H9 (cell line): Measurements from ENCODE around the gene SYK. TPM values are rescaled to one million over a fixed set of nuclear protein-coding genes. Genes with fewer than 3 reads are reported as not detected.

Experiments used
- DNase-seq: peaks from one replicate; pipeline ENCODE4 v3.0.0-alpha.2; 2017
- H2AFZ ChIP-seq: one replicate; pipeline ENCODE4 v1.6.1; 2013; ENCODE audit warnings: mild to moderate bottlenecking, low read length, control low read depth, moderate library complexity
- H2AK5ac ChIP-seq: 2 replicates; pipeline ENCODE4 v1.6.1; 2013; ENCODE audit warnings: low read length, control low read depth, mixed read lengths; ENCODE audit not compliant: insufficient read length
- H2BK120ac ChIP-seq: one replicate; pipeline ENCODE4 v1.6.1; 2013; ENCODE audit warnings: low read depth, mild to moderate bottlenecking, low read length, control low read depth, inconsistent platforms; ENCODE audit not compliant: poor library complexity, severe bottlenecking
- H2BK12ac ChIP-seq: 2 replicates; pipeline ENCODE4 v1.6.1; 2013; ENCODE audit warnings: low read length, control low read depth, mixed read lengths, low read depth; ENCODE audit not compliant: insufficient read length
- H2BK15ac ChIP-seq: 2 replicates; pipeline ENCODE4 v1.6.1; 2013; ENCODE audit warnings: low read depth, low read length, control low read depth
- H2BK20ac ChIP-seq: one replicate; pipeline ENCODE4 v1.6.1; 2013; ENCODE audit warnings: low read depth, mild to moderate bottlenecking, low read length, control low read depth, inconsistent platforms; ENCODE audit not compliant: poor library complexity, severe bottlenecking
- H2BK5ac ChIP-seq: 2 replicates; pipeline ENCODE4 v1.6.1; 2013; ENCODE audit warnings: low read length, control low read depth, mixed read lengths; ENCODE audit not compliant: insufficient read length
- H3K14ac ChIP-seq: 2 replicates; pipeline ENCODE4 v1.6.1; 2013; ENCODE audit warnings: low read length, control low read depth; ENCODE audit not compliant: insufficient read depth
- H3K18ac ChIP-seq: 2 replicates; pipeline ENCODE4 v1.6.1; 2013; ENCODE audit warnings: low read depth, mild to moderate bottlenecking, mixed read lengths, low read length, control low read depth; ENCODE audit not compliant: insufficient read length
- H3K23ac ChIP-seq: 2 replicates; pipeline ENCODE4 v1.6.1; 2013; ENCODE audit warnings: low read length, control low read depth, mixed read lengths, low read depth; ENCODE audit not compliant: insufficient read length
- H3K23me2 ChIP-seq: 2 replicates; pipeline ENCODE4 v1.6.1; 2013; ENCODE audit warnings: low read depth, mild to moderate bottlenecking, mixed read lengths, low read length, control low read depth; ENCODE audit not compliant: insufficient read length, poor library complexity, severe bottlenecking
- H3K27ac ChIP-seq: 2 replicates; pipeline ENCODE4 v1.5.1; 2013; ENCODE audit warnings: low read length, control low read depth, mixed read lengths, low read depth; ENCODE audit not compliant: insufficient read length
- H3K27me3 ChIP-seq: 2 replicates; pipeline ENCODE4 v1.6.1; 2013; ENCODE audit warnings: low read length, control low read depth, inconsistent platforms; ENCODE audit not compliant: insufficient read depth
- H3K4ac ChIP-seq: 2 replicates; pipeline ENCODE4 v1.6.1; 2013; ENCODE audit warnings: low read depth, mild to moderate bottlenecking, control low read depth, inconsistent platforms, low read length, moderate library complexity
- H3K4me1 ChIP-seq: 2 replicates; pipeline ENCODE4 v1.6.1; 2013; ENCODE audit warnings: low read length, control low read depth, inconsistent platforms; ENCODE audit not compliant: insufficient read depth
- H3K4me2 ChIP-seq: 2 replicates; pipeline ENCODE4 v1.6.1; 2013; ENCODE audit warnings: low read length, control low read depth, mixed read lengths; ENCODE audit not compliant: insufficient read length, insufficient read depth
- H3K56ac ChIP-seq: 2 replicates; pipeline ENCODE4 v1.6.1; 2013; ENCODE audit warnings: low read depth, mild to moderate bottlenecking, mixed read lengths, low read length, control low read depth; ENCODE audit not compliant: insufficient read length
- H3K79me1 ChIP-seq: 2 replicates; pipeline ENCODE4 v1.6.1; 2013; ENCODE audit warnings: low read depth, mild to moderate bottlenecking, moderate library complexity, low read length, control low read depth, inconsistent platforms; ENCODE audit not compliant: insufficient read depth, poor library complexity, severe bottlenecking
- H3K79me2 ChIP-seq: 2 replicates; pipeline ENCODE4 v1.6.1; 2013; ENCODE audit warnings: low read length, control low read depth, inconsistent platforms; ENCODE audit not compliant: insufficient read depth
- H3K9ac ChIP-seq: 2 replicates; pipeline ENCODE4 v1.6.1; 2013; ENCODE audit warnings: low read length, control low read depth, mixed read lengths; ENCODE audit not compliant: insufficient read length; ENCODE audit errors: extremely low read depth
- H3K9me3 ChIP-seq: one replicate; pipeline ENCODE4 v1.6.1; 2013; ENCODE audit warnings: low read depth, low read length, inconsistent platforms; ENCODE audit not compliant: control insufficient read depth
- H3T11ph ChIP-seq: one replicate; pipeline ENCODE4 v1.6.1; 2013; ENCODE audit warnings: mild to moderate bottlenecking, low read length, control low read depth, inconsistent platforms
- H4K20me1 ChIP-seq: one replicate; pipeline ENCODE4 v1.6.1; 2013; ENCODE audit not compliant: control insufficient read depth, insufficient read length, insufficient read depth
- H4K5ac ChIP-seq: 2 replicates; pipeline ENCODE4 v1.6.1; 2013; ENCODE audit warnings: low read depth, mild to moderate bottlenecking, mixed read lengths, low read length, control low read depth; ENCODE audit not compliant: insufficient read length
- H4K8ac ChIP-seq: replicated peaks from 2 replicates; pipeline ENCODE4 v1.6.1; 2013; ENCODE audit warnings: low read length, control low read depth, mixed read lengths, low read depth; ENCODE audit not compliant: insufficient read length
- H4K91ac ChIP-seq: 2 replicates; pipeline ENCODE4 v1.6.1; 2013; ENCODE audit warnings: low read depth, mild to moderate bottlenecking, moderate library complexity, mixed read lengths, low read length, control low read depth; ENCODE audit not compliant: insufficient read length
- H3K27ac Mint-ChIP-seq, 3 experiments: 2 replicates in 2 of 3; 3 replicates in 1 of 3; pipeline ENCODE4 v1.8.0; 2020 to 2021; ENCODE audit warnings: mixed read lengths in 3 of 3, mild to moderate bottlenecking in 1 of 3, moderate library complexity in 1 of 3
- H3K27me3 Mint-ChIP-seq: 2 replicates; pipeline ENCODE4 v1.8.0; 2021; ENCODE audit warnings: low read depth, mild to moderate bottlenecking, moderate library complexity, mixed read lengths
- H3K36me3 Mint-ChIP-seq, 3 experiments: 2 replicates in 2 of 3; 3 replicates in 1 of 3; pipeline ENCODE4 v1.8.0; 2020 to 2021; ENCODE audit warnings: low read depth in 3 of 3, mixed read lengths in 3 of 3; ENCODE audit not compliant: insufficient read depth in 1 of 3
- H3K4me1 Mint-ChIP-seq, 2 experiments: 2 replicates each; pipeline ENCODE4 v1.8.0; 2020; ENCODE audit warnings: mixed read lengths in 2 of 2
- H3K4me3 Mint-ChIP-seq, 2 experiments: 2 replicates in 1 of 2; 3 replicates in 1 of 2; pipeline ENCODE4 v1.8.0; 2020 to 2021; ENCODE audit warnings: mild to moderate bottlenecking in 2 of 2, mixed read lengths in 2 of 2, moderate library complexity in 1 of 2
- H3K9me3 Mint-ChIP-seq, 2 experiments: 2 replicates in 1 of 2; 3 replicates in 1 of 2; pipeline ENCODE4 v1.8.0; 2020; ENCODE audit warnings: mild to moderate bottlenecking in 2 of 2, mixed read lengths in 2 of 2, moderate library complexity in 1 of 2
- CTCF ChIP-seq: fragments of 200-600 bp; sonication (generic); conservative IDR thresholded peaks from 3 replicates; pipeline ENCODE4 v1.8.0; 2021; ENCODE audit warnings: antibody characterized with exemption, mild to moderate bottlenecking
- WGBS: extraction: QIAGEN DNeasy Blood & Tissue Kit; methylation state at CpG from one replicate; pipeline ENCODE4 v1.1.7; 2013; ENCODE audit warnings: missing lambda C conversion rate, low lambda C conversion rate, mixed read lengths; ENCODE audit not compliant: insufficient read length; ENCODE audit errors: extremely low coverage; 5-methylcytosine and 5-hydroxymethylcytosine counted together
- long read RNA-seq: library from polyadenylated mRNA; unstranded; transcript quantifications from one replicate; pipeline ENCODE4 v2.0.0, GENCODE V29; 2020
- total RNA-seq: library from RNA; stranded (reverse); gene quantifications from 2 replicates; pipeline ENCODE4 v1.2.1, GENCODE V29; 2021

The SYK gene
- 7.9 and 8.0 TPM in 2 replicates for total RNA-seq
- long read RNA-seq, full-length matches to known transcripts: 6 of 28 reads
- long read RNA-seq, partial matches to known transcripts: 7 of 28 reads
- long read RNA-seq, other reads (novel, unspliced or antisense): 15 of 28 reads

GRCh38 chr9:90801241-90801972 lies at the start of gene SYK:
Gene SYK (plus strand): TSS chr9:90801819. CDS start chr9:90843899, 42,080 bp downstream.
- Histone ChIP-seq H2BK5ac (no peak within 1 kb of the TSS), H3K4me1 (no peaks in the 10 kb centered on the region), H3K79me2 (no peaks in the 10 kb centered on the region), H4K91ac (no peak within 1 kb of the TSS), H3K56ac (no peak within 1 kb of the TSS), H4K5ac (no peak within 1 kb of the TSS), H2AK5ac (no peak within 1 kb of the TSS), H3T11ph (no peak within 1 kb of the TSS), H3K27me3 (no peaks in the 10 kb centered on the region; the same call in 1 of the 2 replicates), H3K79me1 (no peaks in the 10 kb centered on the region), H2BK12ac (no peak within 1 kb of the TSS), H2BK20ac (no peak within 1 kb of the TSS), H4K8ac (no peak within 1 kb of the TSS), H2AFZ (no peak within 1 kb of the TSS), H3K9me3 (no peaks in the 10 kb centered on the region), H3K18ac (peak within 1 kb of the TSS; percentile 40), H3K23me2 (peaks cover 7% of the 10 kb centered on the region), H2BK120ac (no peak within 1 kb of the TSS), H3K23ac (no peak within 1 kb of the TSS), H3K14ac (peak within 1 kb of the TSS; percentile 53; the same call in 1 of the 2 replicates), H2BK15ac (no peak within 1 kb of the TSS), H3K27ac (no peak within 1 kb of the TSS), H3K4ac (no peak within 1 kb of the TSS), H3K4me2 (peak within 1 kb of the TSS; percentile 63), H3K9ac (peak within 1 kb of the TSS; percentile 50), H4K20me1 (no peaks in the 10 kb centered on the region)
- Mint-ChIP-seq H3K4me1 (peaks cover 6 to 12% of the 10 kb centered on the region in 2 experiments), H3K4me3 (peak within 1 kb of the TSS; percentile 83 to 89), H3K27ac (peak within 1 kb of the TSS in 1 of 3 experiments; percentile 61; a peak in 1 of 7 replicates), H3K27me3 (peaks cover 49% of the 10 kb centered on the region), H3K9me3 (no peaks in the 10 kb centered on the region), H3K36me3 (no peaks in the 10 kb centered on the region; a peak in 1 of 7 replicates)
- WGBS: no CpG with 5 or more reads among the region's 64 CpGs
- no peak for TF ChIP-seq CTCF
- peak; percentile 63 for DNase-seq
